ENCODE measurements around the gene TCEA2. TPM values are rescaled to one million over a fixed set of nuclear protein-coding genes. Genes with fewer than 3 reads are reported as not detected.

TCEA2 gene
- total and polyA plus RNA-seq, 9 of the 15 experiments (the other 6 are each of a cell fraction or from before 2014, with no cell fraction given), result 1.4 to 28.7 (median 5.4) TPM

DNA sequence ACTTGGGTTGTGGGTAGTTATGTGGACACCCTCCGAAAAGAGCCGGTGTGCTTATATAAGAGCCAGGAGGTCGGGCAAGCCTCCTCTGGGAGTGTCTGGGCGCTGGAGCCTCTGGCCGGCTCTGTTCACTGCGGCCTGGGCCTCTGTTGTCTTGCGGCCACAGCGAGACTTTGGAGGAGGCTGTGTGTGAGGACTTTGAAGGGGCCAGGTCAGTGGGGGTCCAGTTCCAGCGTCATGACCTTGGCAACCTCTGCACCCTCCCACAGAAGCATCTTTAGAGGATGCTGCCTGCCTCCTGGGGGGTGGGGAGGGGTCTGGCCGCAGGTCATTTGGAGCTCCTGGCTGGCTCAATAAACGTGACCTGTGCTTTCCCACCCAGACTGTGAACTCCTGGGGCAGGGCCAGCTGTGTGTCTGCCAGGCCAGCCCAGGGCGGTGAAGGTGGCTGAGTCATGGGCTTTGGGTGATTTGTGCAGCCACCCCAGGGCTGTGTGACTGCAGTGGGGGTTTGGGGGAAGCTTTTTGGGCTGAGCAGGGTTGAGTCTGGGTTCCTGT, 1.2 kb downstream of the TCEA2 start (continued):
- TF ChIP-seq, protein P1, sequence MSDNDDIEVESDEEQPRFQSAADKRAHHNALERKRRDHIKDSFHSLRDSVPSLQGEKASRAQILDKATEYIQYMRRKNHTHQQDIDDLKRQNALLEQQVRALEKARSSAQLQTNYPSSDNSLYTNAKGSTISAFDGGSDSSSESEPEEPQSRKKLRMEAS (CRISPR knock-in tag; IDR thresholded peaks at IDR 0.05), result no peak
- no peak for TF ChIP-seq NFE2L1 (tag; IDR thresholded peaks at IDR 0.05; ENCODE audit: borderline replicate concordance, low read depth)
- no peak for TF ChIP-seq PML (IDR thresholded peaks at IDR 0.05; ENCODE audit: low read length)
- TF ChIP-seq NFXL1 (CRISPR knock-in tag; IDR thresholded peaks at IDR 0.05), result no peak
- TF ChIP-seq, protein P2, sequence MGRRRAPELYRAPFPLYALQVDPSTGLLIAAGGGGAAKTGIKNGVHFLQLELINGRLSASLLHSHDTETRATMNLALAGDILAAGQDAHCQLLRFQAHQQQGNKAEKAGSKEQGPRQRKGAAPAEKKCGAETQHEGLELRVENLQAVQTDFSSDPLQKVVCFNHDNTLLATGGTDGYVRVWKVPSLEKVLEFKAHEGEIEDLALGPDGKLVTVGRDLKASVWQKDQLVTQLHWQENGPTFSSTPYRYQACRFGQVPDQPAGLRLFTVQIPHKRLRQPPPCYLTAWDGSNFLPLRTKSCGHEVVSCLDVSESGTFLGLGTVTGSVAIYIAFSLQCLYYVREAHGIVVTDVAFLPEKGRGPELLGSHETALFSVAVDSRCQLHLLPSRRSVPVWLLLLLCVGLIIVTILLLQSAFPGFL (CRISPR knock-in tag; IDR thresholded peaks at IDR 0.05), result no peak
- peak; percentile 17 for TF ChIP-seq KDM5B (IDR thresholded peaks at IDR 0.05; ENCODE audit: insufficient replicate concordance, low read depth, low read length)
- TF ChIP-seq SREBF2 (CRISPR knock-in tag; IDR thresholded peaks at IDR 0.05), result no peak
- no peak for TF ChIP-seq ZNF589 (CRISPR knock-in tag; IDR thresholded peaks at IDR 0.05; ENCODE audit: low read depth)
- no peak for TF ChIP-seq ZNF121 (CRISPR knock-in tag; conservative IDR thresholded peaks at IDR 0.05)
- TF ChIP-seq, protein P3, sequence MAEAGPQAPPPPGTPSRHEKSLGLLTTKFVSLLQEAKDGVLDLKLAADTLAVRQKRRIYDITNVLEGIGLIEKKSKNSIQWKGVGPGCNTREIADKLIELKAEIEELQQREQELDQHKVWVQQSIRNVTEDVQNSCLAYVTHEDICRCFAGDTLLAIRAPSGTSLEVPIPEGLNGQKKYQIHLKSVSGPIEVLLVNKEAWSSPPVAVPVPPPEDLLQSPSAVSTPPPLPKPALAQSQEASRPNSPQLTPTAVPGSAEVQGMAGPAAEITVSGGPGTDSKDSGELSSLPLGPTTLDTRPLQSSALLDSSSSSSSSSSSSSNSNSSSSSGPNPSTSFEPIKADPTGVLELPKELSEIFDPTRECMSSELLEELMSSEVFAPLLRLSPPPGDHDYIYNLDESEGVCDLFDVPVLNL (CRISPR knock-in tag; IDR thresholded peaks at IDR 0.05; ENCODE audit: low read depth), result no peak
- no peak for TF ChIP-seq ESRRA (IDR thresholded peaks at IDR 0.05; ENCODE audit: borderline replicate concordance, low read depth)
- no peak for TF ChIP-seq ZNF324 (CRISPR knock-in tag; IDR thresholded peaks at IDR 0.05)
- TF ChIP-seq NR3C1 (CRISPR knock-in tag; IDR thresholded peaks at IDR 0.05), result no peak
- TF ChIP-seq, protein P4, sequence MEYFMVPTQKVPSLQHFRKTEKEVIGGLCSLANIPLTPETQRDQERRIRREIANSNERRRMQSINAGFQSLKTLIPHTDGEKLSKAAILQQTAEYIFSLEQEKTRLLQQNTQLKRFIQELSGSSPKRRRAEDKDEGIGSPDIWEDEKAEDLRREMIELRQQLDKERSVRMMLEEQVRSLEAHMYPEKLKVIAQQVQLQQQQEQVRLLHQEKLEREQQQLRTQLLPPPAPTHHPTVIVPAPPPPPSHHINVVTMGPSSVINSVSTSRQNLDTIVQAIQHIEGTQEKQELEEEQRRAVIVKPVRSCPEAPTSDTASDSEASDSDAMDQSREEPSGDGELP (CRISPR knock-in tag; IDR thresholded peaks at IDR 0.05; ENCODE audit: borderline replicate concordance), result peak; percentile 17; the same call in 1 of the 2 replicates
- TF ChIP-seq ZNF274 (IDR thresholded peaks at IDR 0.05; ENCODE audit: borderline replicate concordance, low read depth, low read length), result no peak
- 0 out of 2 replicates have a peak, but pooled peaks have one; percentile 11 for TF ChIP-seq ZBTB7A (IDR thresholded peaks at IDR 0.05; ENCODE audit: borderline replicate concordance, control insufficient read depth, low read depth, low read length)
- no peak for TF ChIP-seq ZNF175 (CRISPR knock-in tag; IDR thresholded peaks at IDR 0.05; ENCODE audit: low read depth)
- 0 out of 2 replicates have a peak, but pooled peaks have one; percentile 8 for TF ChIP-seq NFE2 (IDR thresholded peaks at IDR 0.05; ENCODE audit: low read depth)
- TF ChIP-seq KLF16 (IDR thresholded peaks at IDR 0.05), result no peak
- TF ChIP-seq FOS (IDR thresholded peaks at IDR 0.05; ENCODE audit: extremely low read depth, insufficient read length), result no peak
- TF ChIP-seq RCOR1 (IDR thresholded peaks at IDR 0.05; ENCODE audit: borderline replicate concordance in 1 of 2, low read depth in 2 of 2, low read length in 2 of 2), result no peak
- TF ChIP-seq, protein P5, sequence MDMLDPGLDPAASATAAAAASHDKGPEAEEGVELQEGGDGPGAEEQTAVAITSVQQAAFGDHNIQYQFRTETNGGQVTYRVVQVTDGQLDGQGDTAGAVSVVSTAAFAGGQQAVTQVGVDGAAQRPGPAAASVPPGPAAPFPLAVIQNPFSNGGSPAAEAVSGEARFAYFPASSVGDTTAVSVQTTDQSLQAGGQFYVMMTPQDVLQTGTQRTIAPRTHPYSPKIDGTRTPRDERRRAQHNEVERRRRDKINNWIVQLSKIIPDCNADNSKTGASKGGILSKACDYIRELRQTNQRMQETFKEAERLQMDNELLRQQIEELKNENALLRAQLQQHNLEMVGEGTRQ (CRISPR knock-in tag; IDR thresholded peaks at IDR 0.05), result no peak
